ENCODE data around the gene RARRES2.

Gene RARRES2

GRCh38 chr7:150363370-150363769 lies 21.9 kb upstream of the RARRES2 start:
- in situ Hi-C loops (cut with HindIII; ENCODE audit: low sequenced_read_pairs): loop anchor here (5.0 kb wide), 1 partner anchor 59 kb away; no protein-coding TSS in a partner anchor

GRCh38 chr7:150361807-150362621 lies 20.6 kb upstream of the RARRES2 start:
- in situ Hi-C loops (cut with HindIII; ENCODE audit: low sequenced_read_pairs): loop anchor here (5.0 kb wide), 1 partner anchor 60 kb away; no protein-coding TSS in a partner anchor

- in situ Hi-C loops (cut with HindIII; ENCODE audit: low sequenced_read_pairs): loop anchor here (5.0 kb wide), 1 partner anchor 61 kb away; no protein-coding TSS in a partner anchor
Measured at GRCh38 chr7:150361402-150361801, 20.0 kb upstream of the RARRES2 start.

GRCh38 chr7:150360363-150361058 lies 19.1 kb upstream of the RARRES2 start:
- in situ Hi-C loops (cut with HindIII; ENCODE audit: low sequenced_read_pairs): loop anchor here (5.0 kb wide), 1 partner anchor 62 kb away; no protein-coding TSS in a partner anchor

- in situ Hi-C loops (cut with HindIII; ENCODE audit: low sequenced_read_pairs): loop anchor here (5.0 kb wide), 1 partner anchor 63 kb away; no protein-coding TSS in a partner anchor
Measured at GRCh38 chr7:150359622-150360362, 18.4 kb upstream of the RARRES2 start.

- in situ Hi-C loops (cut with HindIII; ENCODE audit: low sequenced_read_pairs): no loop called here
Measured at GRCh38 chr7:150358988-150359621, 17.7 kb upstream of the RARRES2 start.

GRCh38 chr7:150358433-150358832 lies 17.0 kb upstream of the RARRES2 start:
- in situ Hi-C loops (cut with HindIII; ENCODE audit: low sequenced_read_pairs): no loop called here

- in situ Hi-C loops (cut with HindIII; ENCODE audit: low sequenced_read_pairs): no loop called here
Measured at GRCh38 chr7:150357771-150358427, 16.5 kb upstream of the RARRES2 start.

- in situ Hi-C loops (cut with HindIII; ENCODE audit: low sequenced_read_pairs): no loop called here
Measured at GRCh38 chr7:150357270-150357669, 15.8 kb upstream of the RARRES2 start.

- in situ Hi-C loops (cut with HindIII; ENCODE audit: low sequenced_read_pairs): no loop called here
Measured at GRCh38 chr7:150356265-150356897, 15.0 kb upstream of the RARRES2 start.

- in situ Hi-C loops (cut with HindIII; ENCODE audit: low sequenced_read_pairs): no loop called here
Measured at GRCh38 chr7:150355666-150356059, 14.2 kb upstream of the RARRES2 start.

GRCh38 chr7:150351587-150352194 lies 10.3 kb upstream of the RARRES2 start:
- in situ Hi-C loops (cut with HindIII; ENCODE audit: low sequenced_read_pairs): no loop called here

GRCh38 chr7:150346922-150347321 lies 5.5 kb upstream of the RARRES2 start:
- in situ Hi-C loops (cut with HindIII; ENCODE audit: low sequenced_read_pairs): no loop called here

GRCh38 chr7:150345012-150345411 lies 3.6 kb upstream of the RARRES2 start:
- in situ Hi-C loops (cut with HindIII; ENCODE audit: low sequenced_read_pairs): no loop called here

GRCh38 chr7:150344299-150344698 lies 2.9 kb upstream of the RARRES2 start:
- in situ Hi-C loops (cut with HindIII; ENCODE audit: low sequenced_read_pairs): loop anchor here (5.0 kb wide), 1 partner anchor 63 kb away; a partner anchor contains a TSS

- in situ Hi-C loops (cut with HindIII; ENCODE audit: low sequenced_read_pairs): loop anchor here (5.0 kb wide), 1 partner anchor 64 kb away; a partner anchor contains a TSS
Measured at GRCh38 chr7:150343225-150343624, 1.8 kb upstream of the RARRES2 start.

GRCh38 chr7:150342121-150342408 lies 636 bp upstream of the RARRES2 start:
- in situ Hi-C loops (cut with HindIII; ENCODE audit: low sequenced_read_pairs): loop anchor here (5.0 kb wide), 1 partner anchor 65 kb away; a partner anchor contains a TSS

GRCh38 chr7:150340875-150341262 lies 560 bp downstream of the RARRES2 start:
- in situ Hi-C loops (cut with HindIII; ENCODE audit: low sequenced_read_pairs): loop anchor here (5.0 kb wide), 1 partner anchor 66 kb away; a partner anchor contains a TSS
